Activated CD4-positive, alpha-beta memory T cell treated with anti-CD3 and anti-CD28 coated beads, Interleukin-2, amount 10 ng/mL, durations not matched to agents 7 days and 5 days (primary cell): Measurements from ENCODE around the gene NUBP1. TPM values are rescaled to one million over a fixed set of nuclear protein-coding genes. Genes with fewer than 3 reads are reported as not detected.

Source experiments
- CTCF ChIA-PET: fragments of 350-600 bp; sonication (Branson Sonifier 250); formaldehyde crosslinking; loops from one replicate; lab custom pipeline; 2021; ENCODE audit warnings: antibody characterized with exemption, inconsistent platforms; lab: Charles Lee
- POLR2A ChIA-PET: fragments of 350-600 bp; sonication (Branson Sonifier 250); formaldehyde crosslinking; loops from one replicate; lab custom pipeline; 2021; ENCODE audit warnings: antibody characterized with exemption; lab: Charles Lee
- DNase-seq: peaks from one replicate; pipeline ENCODE4 v3.0.0-alpha.2; 2020
- H3K27ac Mint-ChIP-seq: one replicate; pipeline ENCODE4 v1.8.0; 2021; ENCODE audit warnings: mild to moderate bottlenecking, mixed read lengths
- H3K27me3 Mint-ChIP-seq: one replicate; pipeline ENCODE4 v1.8.0; 2021; ENCODE audit warnings: mixed read lengths
- H3K36me3 Mint-ChIP-seq: one replicate; pipeline ENCODE4 v1.8.0; 2021; ENCODE audit warnings: low read depth, mixed read lengths
- H3K4me1 Mint-ChIP-seq: one replicate; pipeline ENCODE4 v1.8.0; 2021; ENCODE audit warnings: mixed read lengths
- H3K4me3 Mint-ChIP-seq: one replicate; pipeline ENCODE4 v1.8.0; 2021; ENCODE audit warnings: mild to moderate bottlenecking, mixed read lengths
- H3K9me3 Mint-ChIP-seq: one replicate; pipeline ENCODE4 v1.8.0; 2021; ENCODE audit warnings: mixed read lengths
- total RNA-seq, 2 experiments: library from RNA; stranded (reverse); gene quantifications; one replicate each; pipeline ENCODE4 v1.2.3, GENCODE V29; 2021

Gene NUBP1
- total RNA-seq, 2 experiments from 2014 or later: 29.4 to 31.5 TPM

- ChIA-PET POLR2A (no interaction called here), CTCF (no interaction called here)
- H3K27ac Mint-ChIP-seq: no peak within 1 kb of the TSS
- no peaks in the 10 kb centered on the region for H3K36me3 Mint-ChIP-seq
- H3K27me3 Mint-ChIP-seq: no peaks in the 10 kb centered on the region
- no peaks in the 10 kb centered on the region for H3K9me3 Mint-ChIP-seq
- no peak for DNase-seq
- H3K4me3 Mint-ChIP-seq: no peak within 1 kb of the TSS
- peaks cover 6% of the 10 kb centered on the region for H3K4me1 Mint-ChIP-seq
Measured at GRCh38 chr16:10817963-10818941, 74.6 kb downstream of the NUBP1 start, which contains the start of gene TVP23A. Gene TVP23A (minus strand): TSS chr16:10818794. CDS start chr16:10818493, 301 bp downstream.

Other genes starting within 250 kb of the NUBP1 start
- gene EMP2, start 163.2 kb upstream of the NUBP1 start, total RNA-seq: not detected
- not detected for gene TEKT5, start 48.9 kb upstream of the NUBP1 start, total RNA-seq
- gene TVP23A, start 75.0 kb downstream of the NUBP1 start, total RNA-seq: not detected
- 10 to 100 TPM; 48.5 to 48.9 TPM for gene CIITA, start 133.4 kb downstream of the NUBP1 start, total RNA-seq
- 10 to 100 TPM; 24.2 to 24.7 TPM for gene DEXI, start 198.6 kb downstream of the NUBP1 start, total RNA-seq
- gene CLEC16A, start 200.7 kb downstream of the NUBP1 start, total RNA-seq: 10 to 100 TPM; 30.3 to 32.4 TPM